CD8-positive, alpha-beta memory T cell (primary cell): ENCODE measurements around the gene KLF6. TPM values are rescaled to one million over a fixed set of nuclear protein-coding genes. Genes with fewer than 3 reads are reported as not detected.

Experiments used
- CTCF ChIA-PET: fragments of 350-600 bp; sonication (Branson Sonifier 250); formaldehyde crosslinking; loops from one replicate; lab custom pipeline; 2021; ENCODE audit warnings: antibody characterized with exemption; lab: Charles Lee
- POLR2A ChIA-PET: fragments of 350-600 bp; sonication (Branson Sonifier 250); formaldehyde crosslinking; loops from one replicate; lab custom pipeline; 2021; ENCODE audit warnings: antibody characterized with exemption; lab: Charles Lee
- DNase-seq, 5 donors: peaks; one replicate each; pipeline versions ENCODE4 v3.0.0 to v3.0.0-alpha.2; 2020 to 2022; ENCODE audit warnings: mixed read lengths in 1 of 5
- H3K27ac ChIP-seq: one replicate; pipeline ENCODE4 v1.7.0; 2013; ENCODE audit warnings: low read depth, mild to moderate bottlenecking, low read length, moderate library complexity
- H3K27me3 ChIP-seq: 2 replicates; pipeline ENCODE4 v1.7.0; 2013; ENCODE audit warnings: low read length, mild to moderate bottlenecking; ENCODE audit not compliant: insufficient read depth, poor library complexity, severe bottlenecking
- H3K36me3 ChIP-seq: 2 replicates; pipeline ENCODE4 v1.7.0; 2013; ENCODE audit warnings: mild to moderate bottlenecking, low read length, moderate library complexity; ENCODE audit not compliant: insufficient read depth
- H3K4me1 ChIP-seq: 2 replicates; pipeline ENCODE4 v1.7.0; 2013; ENCODE audit warnings: mild to moderate bottlenecking, low read length, moderate library complexity; ENCODE audit not compliant: insufficient read depth
- H3K4me3 ChIP-seq: 2 replicates; pipeline ENCODE4 v1.7.0; 2013; ENCODE audit warnings: mild to moderate bottlenecking, low read length
- H3K9me3 ChIP-seq: 2 replicates; pipeline ENCODE4 v1.7.0; 2013; ENCODE audit warnings: mild to moderate bottlenecking, low read length
- H3K27ac Mint-ChIP-seq, 8 donors: one replicate each; pipeline ENCODE4 v1.8.0; 2020 to 2021; ENCODE audit warnings: mixed read lengths in 8 of 8, mild to moderate bottlenecking in 6 of 8, inconsistent platforms in 3 of 8, moderate library complexity in 3 of 8
- H3K27me3 Mint-ChIP-seq, 2 donors: one replicate each; pipeline ENCODE4 v1.8.0; 2020 to 2021; ENCODE audit warnings: mixed read lengths in 2 of 2, mild to moderate bottlenecking in 1 of 2, moderate library complexity in 1 of 2
- H3K36me3 Mint-ChIP-seq, 3 donors: one replicate each; pipeline ENCODE4 v1.8.0; 2020 to 2021; ENCODE audit warnings: mixed read lengths in 3 of 3, inconsistent platforms in 1 of 3, mild to moderate bottlenecking in 1 of 3
- H3K4me1 Mint-ChIP-seq, 3 donors: one replicate each; pipeline ENCODE4 v1.8.0; 2020 to 2021; ENCODE audit warnings: mixed read lengths in 3 of 3, inconsistent platforms in 1 of 3, mild to moderate bottlenecking in 1 of 3
- H3K4me3 Mint-ChIP-seq, 7 donors: one replicate each; pipeline ENCODE4 v1.8.0; 2020 to 2021; ENCODE audit warnings: mixed read lengths in 7 of 7, mild to moderate bottlenecking in 6 of 7, moderate library complexity in 4 of 7, inconsistent platforms in 2 of 7
- H3K9me3 Mint-ChIP-seq, 5 donors: one replicate each; pipeline ENCODE4 v1.8.0; 2020 to 2022; ENCODE audit warnings: mixed read lengths in 5 of 5, mild to moderate bottlenecking in 3 of 5, moderate library complexity in 2 of 5, inconsistent platforms in 1 of 5
- polyA plus RNA-seq: library from polyadenylated mRNA; unstranded; fragments of 300-500 nt; fragmentation: Illumina TruSeq; gene quantifications from one replicate; pipeline ENCODE4 v1.2.3, GENCODE V29; 2021
- total RNA-seq, 2 experiments: library from RNA; stranded (reverse); gene quantifications; one replicate each; pipeline ENCODE4 v1.2.3, GENCODE V29; 2021

KLF6 gene
- total and polyA plus RNA-seq, 3 experiments from 2014 or later, result 187 to 883 (median 192) TPM

DNA sequence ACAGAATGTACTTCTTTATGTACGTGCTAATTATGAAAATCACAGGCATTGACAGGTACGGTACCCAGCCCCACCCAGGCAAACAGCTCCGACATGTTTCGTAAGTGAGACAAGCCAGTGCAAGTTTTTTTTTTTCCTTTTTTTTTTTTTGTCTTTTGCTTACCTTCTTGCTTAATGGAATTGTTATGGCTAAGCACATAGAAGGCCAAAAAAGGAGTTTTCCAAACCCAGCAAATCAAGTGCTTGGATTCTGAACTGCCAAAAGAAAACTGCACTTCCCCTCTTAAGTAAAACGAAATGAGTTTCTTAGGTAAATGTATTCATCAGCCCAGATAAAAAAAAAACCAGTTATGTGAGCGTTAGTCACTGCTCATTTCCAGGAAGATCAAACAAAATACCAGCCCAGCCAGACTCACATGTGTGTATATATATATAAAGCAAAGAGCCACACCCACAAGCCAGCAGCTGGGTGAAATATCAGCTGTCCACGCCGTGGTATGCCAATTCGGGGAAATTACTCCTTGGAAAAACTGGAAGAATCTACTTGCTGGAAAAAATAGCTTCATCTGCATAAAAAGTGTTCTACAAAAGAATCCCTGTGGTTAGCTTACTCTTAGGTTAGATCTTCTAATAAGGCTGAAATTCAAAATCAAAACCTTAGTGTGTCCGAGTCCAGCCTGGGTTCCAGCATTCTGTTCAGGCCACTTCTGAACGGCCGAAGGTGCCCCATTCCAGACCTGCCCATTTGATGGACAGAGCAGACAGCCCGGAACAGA lies 8.0 kb downstream of the KLF6 start:
- Mint-ChIP-seq H3K27me3 (peaks cover 0 to 17% of the 10 kb centered on the region in 2 donors), H3K9me3 (peaks cover 0 to 2% (median 0%) of the 10 kb centered on the region in 5 donors), H3K36me3 (peaks cover 42 to 83% (median 53%) of the 10 kb centered on the region in 3 donors), H3K4me1 (peaks cover 71 to 91% (median 79%) of the 10 kb centered on the region in 3 donors), H3K4me3 (peak overlapping the region; percentile 54 to 93 (median 63)), H3K27ac (peak overlapping the region; percentile 77 to 99 (median 86))
- Histone ChIP-seq H3K27me3 (no peaks in the 10 kb centered on the region), H3K27ac (peak overlapping the region; percentile 39), H3K4me1 (peaks cover 68% of the 10 kb centered on the region), H3K36me3 (peaks cover 51% of the 10 kb centered on the region), H3K4me3 (peak overlapping the region; percentile 12), H3K9me3 (no peaks in the 10 kb centered on the region)
- peak in 4 of 5 donors; percentile 44 to 81 (median 66) for DNase-seq
- CTCF ChIA-PET, result interaction anchor here (0.9 to 1.4 kb wide), 4 partner anchors 11 to 537 kb away, joined by 3 to 4 read pairs (median 3); no protein-coding TSS in a partner anchor
- POLR2A ChIA-PET, result interaction anchor here (0.6 to 3.8 kb wide), 13 partner anchors 8 to 411 kb away, joined by 3 to 35 read pairs (median 3); partner anchors contain the start of gene KLF6

DNA sequence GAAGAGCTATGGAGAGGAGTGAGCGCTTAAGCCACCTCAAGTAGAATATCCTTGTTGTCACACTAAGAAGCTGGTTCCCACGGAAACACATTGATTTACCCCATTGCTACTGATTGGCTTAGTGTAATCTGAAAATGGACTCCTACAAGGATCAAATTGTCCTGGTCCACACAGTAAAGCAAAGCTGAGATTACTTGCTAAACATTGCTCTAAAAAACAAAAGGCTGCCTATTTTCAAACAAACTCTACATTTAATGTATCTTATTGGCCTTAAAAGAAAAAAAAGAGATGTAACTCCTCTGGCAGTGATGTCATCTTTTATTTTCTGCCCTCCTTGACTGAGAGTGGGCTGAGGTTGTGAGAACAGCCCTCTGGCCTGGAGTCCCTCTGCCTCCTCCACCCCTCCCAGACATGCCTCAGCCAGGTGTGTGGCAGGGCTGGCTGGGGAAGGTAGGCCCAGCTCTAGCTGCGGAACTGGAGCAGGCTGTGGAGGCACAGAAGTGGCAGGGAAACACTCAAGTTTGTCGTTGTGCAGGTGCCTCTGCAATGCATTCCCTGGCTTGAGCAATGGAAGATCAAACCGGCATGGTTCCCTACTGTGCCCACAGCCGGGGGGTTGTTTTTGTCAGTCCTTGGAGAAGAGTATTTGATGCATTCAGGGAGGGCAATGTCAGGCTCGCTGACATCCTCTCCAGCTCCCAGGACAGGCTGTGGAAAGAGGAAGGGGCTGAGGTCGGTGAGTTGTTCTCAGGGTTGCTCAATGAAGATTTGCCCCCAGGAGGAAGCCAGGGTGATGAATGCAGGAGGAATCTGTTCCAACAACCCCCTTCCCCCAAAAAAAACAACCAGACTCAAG lies 9.1 kb downstream of the KLF6 start:
- Histone ChIP-seq H3K27me3 (no peaks in the 10 kb centered on the region), H3K4me1 (peaks cover 58% of the 10 kb centered on the region), H3K4me3 (no peak overlapping the region), H3K9me3 (no peaks in the 10 kb centered on the region), H3K36me3 (peaks cover 42% of the 10 kb centered on the region), H3K27ac (peak overlapping the region; percentile 44)
- POLR2A ChIA-PET, result interaction anchor here (0.6 to 3.8 kb wide), 13 partner anchors 9 to 440 kb away, joined by 3 to 35 read pairs (median 3); partner anchors contain the start of gene KLF6
- CTCF ChIA-PET, result interaction anchor here (1.2 to 1.5 kb wide), 4 partner anchors 9 to 578 kb away, joined by 3 to 4 read pairs (median 4); partner anchors contain the start of gene KLF6
- Mint-ChIP-seq H3K27ac (peak overlapping the region; percentile 58 to 99 (median 92)), H3K4me1 (peaks cover 62 to 81% (median 69%) of the 10 kb centered on the region in 3 donors), H3K27me3 (peaks cover 0 to 13% of the 10 kb centered on the region in 2 donors), H3K9me3 (no peaks in the 10 kb centered on the region), H3K4me3 (peak overlapping the region; percentile 51 to 93 (median 67)), H3K36me3 (peaks cover 31 to 72% (median 43%) of the 10 kb centered on the region in 3 donors)
- DNase-seq, result peak in 2 of 5 donors; percentile 41 to 71

DNA sequence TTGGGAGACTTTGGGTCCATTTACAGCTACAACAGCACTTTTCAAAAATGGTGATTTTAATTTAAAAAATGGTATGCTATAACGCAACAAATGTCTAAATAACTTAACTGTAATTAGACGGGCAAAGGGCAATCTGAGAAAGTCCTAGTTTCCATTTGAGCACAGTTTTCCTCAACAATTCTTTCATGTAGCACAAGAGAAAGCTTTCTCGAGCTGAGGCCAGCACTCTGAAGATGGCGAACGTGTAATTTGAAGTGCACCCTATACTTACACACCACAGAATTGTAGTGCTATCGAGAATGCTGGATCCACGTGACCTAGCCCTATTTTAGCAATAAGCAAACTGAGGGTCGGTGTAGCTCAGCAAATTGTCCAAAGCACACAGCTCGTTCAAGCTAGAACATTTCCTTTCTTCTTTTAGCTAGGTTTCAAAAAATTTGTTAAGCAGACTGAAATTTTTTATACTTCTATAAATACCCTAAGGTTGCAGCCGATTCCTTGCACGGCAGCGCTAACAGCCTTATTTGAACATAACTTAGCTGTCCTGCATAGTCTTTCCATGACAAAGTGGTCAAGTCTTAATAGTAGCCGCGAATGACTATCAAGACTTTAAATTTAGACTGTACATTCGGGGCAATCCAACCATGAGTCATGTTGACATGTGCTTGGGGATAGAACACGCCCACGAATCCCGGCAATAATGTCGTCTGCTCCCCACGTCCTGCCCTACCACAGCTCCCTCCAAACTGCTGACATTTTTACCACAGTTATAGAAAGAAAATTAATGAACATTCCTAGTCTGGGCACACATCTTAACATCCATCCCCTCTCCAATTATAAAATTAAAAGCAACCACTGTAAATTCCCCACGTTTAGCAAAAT lies 10.0 kb downstream of the KLF6 start:
- Histone ChIP-seq H3K27me3 (no peaks in the 10 kb centered on the region), H3K4me3 (no peak overlapping the region), H3K27ac (peak overlapping the region; percentile 44), H3K4me1 (peaks cover 49% of the 10 kb centered on the region), H3K9me3 (no peaks in the 10 kb centered on the region), H3K36me3 (peaks cover 33% of the 10 kb centered on the region)
- H3K4me3 Mint-ChIP-seq, result peak overlapping the region; percentile 2 to 93 (median 55)
- DNase-seq, result peak in 2 of 5 donors; percentile 27 to 62
- no peaks in the 10 kb centered on the region for H3K9me3 Mint-ChIP-seq
- peaks cover 24 to 63% (median 37%) of the 10 kb centered on the region in 3 donors for H3K36me3 Mint-ChIP-seq
- peaks cover 55 to 72% (median 61%) of the 10 kb centered on the region in 3 donors for H3K4me1 Mint-ChIP-seq
- ChIA-PET POLR2A (interaction anchor here (0.6 to 3.8 kb wide), 11 partner anchors 10 to 440 kb away, joined by 3 to 35 read pairs (median 3); partner anchors contain the start of gene KLF6), CTCF (interaction anchor here (1.2 to 1.5 kb wide), 3 partner anchors 10 to 577 kb away, joined by 3 to 4 read pairs (median 4); partner anchors contain the start of gene KLF6)
- H3K27me3 Mint-ChIP-seq, result peaks cover 0 to 8% of the 10 kb centered on the region in 2 donors
- H3K27ac Mint-ChIP-seq, result peak overlapping the region in 7 of 8 donors; percentile 82 to 99 (median 93)

DNA sequence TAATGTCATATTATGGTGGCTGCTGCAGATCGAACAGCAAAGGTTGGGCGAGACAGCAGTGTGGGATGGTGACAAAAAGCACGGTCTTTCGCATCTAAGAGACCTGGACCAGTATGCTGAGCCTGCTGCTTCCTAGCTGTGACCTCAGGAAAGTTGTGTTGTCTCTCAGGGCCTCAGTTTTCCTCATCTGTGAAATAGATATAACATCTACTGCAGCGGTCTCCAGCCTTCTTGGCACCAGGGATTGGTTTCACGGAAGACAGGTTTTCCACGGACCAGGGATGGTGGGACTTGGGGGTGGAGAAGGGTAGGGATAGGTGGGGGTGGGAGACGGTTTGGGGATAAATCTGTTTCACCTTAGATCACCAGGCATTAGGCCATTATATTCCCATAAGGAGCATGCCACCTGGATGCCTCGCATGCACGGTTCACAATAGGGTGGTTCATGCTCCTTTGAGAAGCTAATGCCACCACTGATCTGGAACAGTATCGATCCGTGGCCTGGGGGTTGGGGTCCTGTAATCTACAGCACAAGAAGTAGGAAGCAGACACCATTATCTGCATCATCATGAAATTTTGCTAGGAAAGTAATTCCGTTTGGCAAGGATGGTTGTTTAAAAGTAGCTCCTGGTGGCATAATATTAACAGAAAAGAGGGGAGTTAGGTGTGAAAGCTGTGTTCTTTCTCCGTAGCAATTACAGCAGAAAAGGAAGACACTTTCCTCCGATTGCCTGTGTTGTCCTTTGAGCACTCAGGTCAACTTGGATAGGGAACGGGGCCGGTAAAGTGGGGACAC lies 10.8 kb downstream of the KLF6 start:
- ChIA-PET CTCF (interaction anchor here (1.2 to 1.5 kb wide), 2 partner anchors 11 to 577 kb away, joined by 3 to 4 read pairs; partner anchors contain the start of gene KLF6), POLR2A (interaction anchor here (0.8 to 3.8 kb wide), 6 partner anchors 9 to 187 kb away, joined by 3 to 35 read pairs (median 4); partner anchors contain the start of gene KLF6)
- peaks cover 17 to 55% (median 33%) of the 10 kb centered on the region in 3 donors for H3K36me3 Mint-ChIP-seq
- Histone ChIP-seq H3K36me3 (peaks cover 25% of the 10 kb centered on the region), H3K27me3 (no peaks in the 10 kb centered on the region), H3K4me3 (no peak overlapping the region), H3K9me3 (no peaks in the 10 kb centered on the region), H3K4me1 (peaks cover 41% of the 10 kb centered on the region), H3K27ac (no peak overlapping the region)
- H3K27me3 Mint-ChIP-seq, result peaks cover 0 to 4% of the 10 kb centered on the region in 2 donors
- DNase-seq, result peak in 2 of 5 donors; percentile 16 to 60
- peaks cover 52 to 71% (median 59%) of the 10 kb centered on the region in 3 donors for H3K4me1 Mint-ChIP-seq
- H3K4me3 Mint-ChIP-seq, result peak overlapping the region in 3 of 7 donors; percentile 2 to 17 (median 15)
- peak overlapping the region in 7 of 8 donors; percentile 53 to 99 (median 93) for H3K27ac Mint-ChIP-seq
- H3K9me3 Mint-ChIP-seq, result no peaks in the 10 kb centered on the region

DNA sequence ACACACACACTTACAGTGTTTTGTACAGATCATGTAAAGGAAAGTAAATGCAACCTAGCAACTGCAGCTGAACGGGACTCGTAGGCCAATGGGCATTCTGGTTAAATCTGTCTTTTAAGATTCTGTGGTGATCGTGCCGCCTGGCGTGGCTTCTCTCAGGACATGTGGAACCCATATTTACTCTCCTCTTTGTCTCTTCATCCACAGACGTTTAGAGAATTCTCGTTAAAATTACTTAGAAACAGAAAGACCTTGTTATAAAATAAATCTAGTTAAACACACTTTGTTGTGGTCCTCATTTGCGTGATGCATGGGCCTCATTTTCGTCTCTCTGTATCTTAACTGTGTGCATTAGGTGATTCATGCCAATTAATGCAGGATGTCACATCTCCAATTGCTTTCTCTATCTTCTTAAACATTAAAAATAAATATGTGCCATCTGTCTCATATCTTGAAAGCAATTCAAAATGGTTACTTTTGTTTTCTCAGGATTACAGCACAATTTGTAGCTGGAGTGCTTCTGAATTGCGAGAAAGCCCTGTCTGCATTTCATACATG lies 11.5 kb downstream of the KLF6 start:
- Mint-ChIP-seq H3K27ac (peak overlapping the region in 7 of 8 donors; percentile 45 to 99 (median 93)), H3K9me3 (no peaks in the 10 kb centered on the region), H3K4me1 (peaks cover 48 to 70% (median 58%) of the 10 kb centered on the region in 3 donors), H3K36me3 (peaks cover 11 to 48% (median 27%) of the 10 kb centered on the region in 3 donors), H3K27me3 (no peaks in the 10 kb centered on the region), H3K4me3 (peak overlapping the region in 1 of 7 donors; percentile 2)
- CTCF ChIA-PET, result interaction anchor here (1.4 kb wide), 1 partner anchor 8 kb away, joined by 4 read pairs; no protein-coding TSS in a partner anchor
- Histone ChIP-seq H3K27me3 (no peaks in the 10 kb centered on the region), H3K4me1 (peaks cover 34% of the 10 kb centered on the region), H3K27ac (no peak overlapping the region), H3K9me3 (no peaks in the 10 kb centered on the region), H3K4me3 (no peak overlapping the region), H3K36me3 (peaks cover 18% of the 10 kb centered on the region)
- POLR2A ChIA-PET, result interaction anchor here (1.0 to 3.8 kb wide), 2 partner anchors 11 to 16 kb away, joined by 3 to 35 read pairs; partner anchors contain the start of gene KLF6
- no peak for DNase-seq
